ENCODE data around the gene SLCO4C1. TPM values are rescaled to one million over a fixed set of nuclear protein-coding genes. Genes with fewer than 3 reads are reported as not detected.

Gene SLCO4C1
- total and polyA plus RNA-seq, 2 of the 13 experiments (the other 11 are each of a cell fraction or from before 2014, with no cell fraction given): 1.3 to 7.8 TPM

GRCh38 chr5:102222772-102223171, 73.3 kb downstream of the SLCO4C1 start (continued):
- TF ChIP-seq ZNF281 (CRISPR knock-in tag; IDR thresholded peaks at IDR 0.05; ENCODE audit: borderline replicate concordance): peak; percentile 68; the same call in 1 of the 2 replicates
- peak; percentile 80 for TF ChIP-seq ZNF614 (CRISPR knock-in tag; IDR thresholded peaks at IDR 0.05; ENCODE audit: borderline replicate concordance)
- TF ChIP-seq FOXP1 (IDR thresholded peaks at IDR 0.05): peak; percentile 76; the same call in 1 of the 2 replicates
- peak; percentile 98 for TF ChIP-seq FOXP1 (CRISPR knock-in tag; IDR thresholded peaks at IDR 0.05)
- TF ChIP-seq CREM (IDR thresholded peaks at IDR 0.05): peak; percentile 94
- TF ChIP-seq CREM (CRISPR knock-in tag; IDR thresholded peaks at IDR 0.05): no peak
- no peak for TF ChIP-seq RBM22 (optimal IDR thresholded peaks at IDR 0.05; ENCODE audit: low read length)
- no peak for TF ChIP-seq U2AF1 (optimal IDR thresholded peaks at IDR 0.05; ENCODE audit: low read depth, low read length)
- TF ChIP-seq ZEB1 (IDR thresholded peaks at IDR 0.05; ENCODE audit: insufficient replicate concordance, low read depth): peak; percentile 80
- peak; percentile 98 for TF ChIP-seq FOXP4 (CRISPR knock-in tag; IDR thresholded peaks at IDR 0.05)
- TF ChIP-seq ARID3A (IDR thresholded peaks at IDR 0.05; ENCODE audit: low read depth, low read length): peak; percentile 98
- no peak for TF ChIP-seq ATRX (CRISPR knock-in tag; IDR thresholded peaks at IDR 0.05; ENCODE audit: borderline replicate concordance)
- TF ChIP-seq ZNF629 (CRISPR knock-in tag; conservative IDR thresholded peaks at IDR 0.05): peak; percentile 50; the same call in 1 of the 2 replicates
- peak; percentile 11; the same call in 1 of the 2 replicates for TF ChIP-seq ZMYM2 (CRISPR knock-in tag; IDR thresholded peaks at IDR 0.05)
- TF ChIP-seq HHEX (CRISPR knock-in tag; IDR thresholded peaks at IDR 0.05): peak; percentile 95
- no peak for TF ChIP-seq DBP (CRISPR knock-in tag; IDR thresholded peaks at IDR 0.05; ENCODE audit: not compliant biosample characterization)
- TF ChIP-seq NONO (IDR thresholded peaks at IDR 0.05): no peak
- peak; percentile 42; the same call in 1 of the 2 replicates for TF ChIP-seq NONO (CRISPR knock-in tag; conservative IDR thresholded peaks at IDR 0.05)
- no peak for TF ChIP-seq HIVEP1 (CRISPR knock-in tag; IDR thresholded peaks at IDR 0.05)
- no peak for TF ChIP-seq ZNF850 (CRISPR knock-in tag; conservative IDR thresholded peaks at IDR 0.05)
- no peak for TF ChIP-seq ZNF383 (CRISPR knock-in tag; IDR thresholded peaks at IDR 0.05; ENCODE audit: borderline replicate concordance)
- no peak for TF ChIP-seq RBAK (CRISPR knock-in tag; IDR thresholded peaks at IDR 0.05)
- TF ChIP-seq SATB2 (CRISPR knock-in tag; IDR thresholded peaks at IDR 0.05): no peak
- TF ChIP-seq SP1 (IDR thresholded peaks at IDR 0.05): no peak
- TF ChIP-seq SP1 (CRISPR knock-in tag; IDR thresholded peaks at IDR 0.05): 0 out of 2 replicates have a peak, but pooled peaks have one; percentile 28
- no peak for TF ChIP-seq SSRP1 (CRISPR knock-in tag; IDR thresholded peaks at IDR 0.05)
- TF ChIP-seq ZNF207 (IDR thresholded peaks at IDR 0.05; ENCODE audit: borderline replicate concordance): no peak
- TF ChIP-seq ZNF382 (CRISPR knock-in tag; IDR thresholded peaks at IDR 0.05; ENCODE audit: borderline replicate concordance): no peak
